ENCODE measurements around the gene CD4.
"Not testable (repeated sequence)": the region's sequence is repeated elsewhere in the genome, so short reads cannot be mapped to it uniquely, and the experiment has no call there.

CD4 gene

GRCh38 chr12:6847676-6848075 lies 58.3 kb downstream of the CD4 start:
- no peak for DNase-seq (ENCODE audit: low read depth)

GRCh38 chr12:6849427-6849826 lies 60.1 kb downstream of the CD4 start:
- DNase-seq (ENCODE audit: low read depth): no peak

GRCh38 chr12:6849976-6850560 lies 60.7 kb downstream of the CD4 start:
- DNase-seq (ENCODE audit: low read depth): no peak

GRCh38 chr12:6850796-6851152 lies 61.4 kb downstream of the CD4 start:
- no peak for DNase-seq (ENCODE audit: low read depth)

- DNase-seq (ENCODE audit: low read depth): peak; percentile 82
Observed at GRCh38 chr12:6851153-6851920, 62.0 kb downstream of the CD4 start, which contains the start of gene CDCA3. CDCA3 (minus strand) TSS chr12:6851286; CDS start chr12:6850952, 334 bp downstream.

- DNase-seq (ENCODE audit: low read depth): peak; percentile 97
Observed at GRCh38 chr12:6851921-6852650, 62.8 kb downstream of the CD4 start, which contains the start of gene USP5. USP5 (plus strand) TSS chr12:6852150; CDS start chr12:6852180, 30 bp downstream.

- DNase-seq (ENCODE audit: low read depth): peak; percentile 48
Observed at GRCh38 chr12:6852651-6853354, 63.5 kb downstream of the CD4 start.

- no peak for DNase-seq (ENCODE audit: low read depth)
Observed at GRCh38 chr12:6853626-6854025, 64.3 kb downstream of the CD4 start.

GRCh38 chr12:6854036-6854435 lies 64.7 kb downstream of the CD4 start:
- no peak for DNase-seq (ENCODE audit: low read depth)

GRCh38 chr12:6855322-6855721 lies 66.0 kb downstream of the CD4 start:
- DNase-seq (ENCODE audit: low read depth): no peak

- DNase-seq (ENCODE audit: low read depth): no peak
Observed at GRCh38 chr12:6858799-6859198, 69.5 kb downstream of the CD4 start.

- DNase-seq (ENCODE audit: low read depth): no peak
Observed at GRCh38 chr12:6860116-6860515, 70.8 kb downstream of the CD4 start.

GRCh38 chr12:6860942-6861341 lies 71.6 kb downstream of the CD4 start:
- no peak for DNase-seq (ENCODE audit: low read depth)

GRCh38 chr12:6861391-6861790 lies 72.1 kb downstream of the CD4 start:
- DNase-seq (ENCODE audit: low read depth): no peak

GRCh38 chr12:6863033-6863432 lies 73.7 kb downstream of the CD4 start:
- DNase-seq (ENCODE audit: low read depth): no peak

- DNase-seq (ENCODE audit: low read depth): no peak
Observed at GRCh38 chr12:6863586-6864321, 74.4 kb downstream of the CD4 start.

- DNase-seq (ENCODE audit: low read depth): not testable (repeated sequence)
Observed at GRCh38 chr12:6865307-6865706, 76.0 kb downstream of the CD4 start.

GRCh38 chr12:6866163-6866919 lies 77.0 kb downstream of the CD4 start:
- no peak for DNase-seq (ENCODE audit: low read depth)

GRCh38 chr12:6866920-6867412 lies 77.6 kb downstream of the CD4 start:
- DNase-seq (ENCODE audit: low read depth): no peak

GRCh38 chr12:6867413-6868210 lies 78.3 kb downstream of the CD4 start, which contains the start of gene TPI1:
TPI1 (plus strand) TSS chr12:6867531; CDS start chr12:6867567, 36 bp downstream.
- DNase-seq (ENCODE audit: low read depth): peak; percentile 70

Measured in activated T-helper 9 cell treated with anti-CD3 and anti-CD28 coated beads, Interleukin-2, amount 50 U/mL, for 16 hours (primary cell).